HEK293 (cell line): Measurements from ENCODE around the gene PPP6R3.

Experiments
- GLI4 ChIP-seq: fragments of 450-650 bp; formaldehyde crosslinking; IDR thresholded peaks from 2 replicates; pipeline ENCODE4 v1.5.1; 2016; ENCODE audit warnings: missing biosample characterization, missing genetic modification characterization
- HOXA7 ChIP-seq: sonication (generic); formaldehyde crosslinking; IDR thresholded peaks from 2 replicates; pipeline ENCODE4 v1.8.1; 2022; ENCODE audit warnings: missing genetic modification reagents, borderline replicate concordance
- MEIS1 ChIP-seq: sonication (generic); formaldehyde crosslinking; IDR thresholded peaks from 2 replicates; pipeline ENCODE4 v1.8.1; 2022; ENCODE audit warnings: missing genetic modification reagents, mild to moderate bottlenecking, borderline replicate concordance
- MZF1 ChIP-seq: fragments of 450-650 bp; formaldehyde crosslinking; IDR thresholded peaks from 2 replicates; pipeline ENCODE4 v1.5.1; 2017; ENCODE audit warnings: missing biosample characterization, missing genetic modification characterization, borderline replicate concordance
- OSR2 ChIP-seq: fragments of 450-650 bp; formaldehyde crosslinking; IDR thresholded peaks from 2 replicates; pipeline ENCODE4 v1.5.1; 2016; ENCODE audit warnings: missing biosample characterization, missing genetic modification characterization
- SETDB1 ChIP-seq: IDR thresholded peaks from one replicate; pipeline ENCODE4 v1.6.1; 2017; ENCODE audit warnings: mild to moderate bottlenecking, low read length, moderate library complexity, mixed read lengths; ENCODE audit not compliant: insufficient read length
- YY1 ChIP-seq: fragments of 450-650 bp; formaldehyde crosslinking; IDR thresholded peaks from 2 replicates; pipeline ENCODE4 v1.5.1; 2018; ENCODE audit warnings: missing biosample characterization, missing genetic modification characterization
- YY2 ChIP-seq: fragments of 450-650 bp; formaldehyde crosslinking; IDR thresholded peaks from 2 replicates; pipeline ENCODE4 v1.5.1; 2016; ENCODE audit warnings: missing biosample characterization, missing genetic modification characterization
- ZBTB1 ChIP-seq: fragments of 450-650 bp; formaldehyde crosslinking; IDR thresholded peaks from 2 replicates; pipeline ENCODE4 v1.5.1; 2016; ENCODE audit warnings: missing biosample characterization, missing genetic modification characterization
- ZBTB17 ChIP-seq: fragments of 450-650 bp; formaldehyde crosslinking; IDR thresholded peaks from 2 replicates; pipeline ENCODE4 v1.5.1; 2016; ENCODE audit warnings: missing biosample characterization, missing genetic modification characterization
- ZNF10 ChIP-seq: fragments of 450-650 bp; formaldehyde crosslinking; IDR thresholded peaks from 2 replicates; pipeline ENCODE4 v1.5.1; 2017; ENCODE audit warnings: missing biosample characterization, missing genetic modification characterization
- ZNF202 ChIP-seq: fragments of 450-650 bp; formaldehyde crosslinking; IDR thresholded peaks from 2 replicates; pipeline ENCODE4 v1.5.1; 2016; ENCODE audit warnings: missing biosample characterization, missing genetic modification characterization, borderline replicate concordance
- ZNF23 ChIP-seq: fragments of 450-650 bp; formaldehyde crosslinking; IDR thresholded peaks from 2 replicates; pipeline ENCODE4 v1.5.1; 2016; ENCODE audit warnings: missing biosample characterization, missing genetic modification characterization, borderline replicate concordance
- ZNF335 ChIP-seq: fragments of 450-650 bp; formaldehyde crosslinking; conservative IDR thresholded peaks from 2 replicates; pipeline ENCODE4 v1.5.1; 2016; ENCODE audit warnings: missing biosample characterization, missing genetic modification characterization
- ZNF366 ChIP-seq: fragments of 450-650 bp; formaldehyde crosslinking; conservative IDR thresholded peaks from 2 replicates; pipeline ENCODE4 v1.5.1; 2016; ENCODE audit warnings: missing biosample characterization, missing genetic modification characterization
- ZNF416 ChIP-seq: fragments of 450-650 bp; formaldehyde crosslinking; IDR thresholded peaks from 2 replicates; pipeline ENCODE4 v1.5.1; 2016; ENCODE audit warnings: missing biosample characterization, missing genetic modification characterization
- ZNF433 ChIP-seq: fragments of 450-650 bp; formaldehyde crosslinking; IDR thresholded peaks from 2 replicates; pipeline ENCODE4 v1.5.1; 2016; ENCODE audit warnings: missing biosample characterization, missing genetic modification characterization, low read depth
- ZNF48 ChIP-seq: fragments of 450-650 bp; formaldehyde crosslinking; IDR thresholded peaks from 2 replicates; pipeline ENCODE4 v1.5.1; 2016; ENCODE audit warnings: missing biosample characterization, missing genetic modification characterization
- ZNF548 ChIP-seq: fragments of 450-650 bp; formaldehyde crosslinking; IDR thresholded peaks from 2 replicates; pipeline ENCODE4 v1.5.1; 2016; ENCODE audit warnings: missing biosample characterization, missing genetic modification characterization
- ZNF561 ChIP-seq: fragments of 450-650 bp; IDR thresholded peaks from 2 replicates; pipeline ENCODE4 v1.5.1; 2018; ENCODE audit warnings: missing biosample characterization, missing genetic modification characterization, borderline replicate concordance
- ZNF621 ChIP-seq: fragments of 450-650 bp; formaldehyde crosslinking; IDR thresholded peaks from 2 replicates; pipeline ENCODE4 v1.5.1; 2017; ENCODE audit warnings: missing biosample characterization, missing genetic modification characterization
- ZNF660 ChIP-seq: fragments of 450-650 bp; IDR thresholded peaks from 2 replicates; pipeline ENCODE4 v1.5.1; 2018; ENCODE audit warnings: missing biosample characterization, mild to moderate bottlenecking, missing genetic modification characterization
- ZNF776 ChIP-seq: fragments of 450-650 bp; formaldehyde crosslinking; IDR thresholded peaks from 2 replicates; pipeline ENCODE4 v1.5.0; 2017; ENCODE audit warnings: missing biosample characterization, missing genetic modification characterization, borderline replicate concordance
- TF ChIP-seq, protein P1 (sequence below): fragments of 450-650 bp; formaldehyde crosslinking; IDR thresholded peaks from 2 replicates; pipeline ENCODE4 v1.5.1; 2016; ENCODE audit warnings: missing biosample characterization, missing genetic modification characterization
- TF ChIP-seq, protein P2 (sequence below): fragments of 450-650 bp; formaldehyde crosslinking; IDR thresholded peaks from 2 replicates; pipeline ENCODE4 v1.5.1; 2016; ENCODE audit warnings: missing biosample characterization, missing genetic modification characterization
- TF ChIP-seq, protein P3 (sequence below): fragments of 450-650 bp; formaldehyde crosslinking; IDR thresholded peaks from 2 replicates; pipeline ENCODE4 v1.5.1; 2016; ENCODE audit warnings: missing biosample characterization, missing genetic modification characterization
- TF ChIP-seq, protein P4 (sequence below): fragments of 450-650 bp; formaldehyde crosslinking; IDR thresholded peaks from 2 replicates; pipeline ENCODE4 v1.5.1; 2016; ENCODE audit warnings: missing biosample characterization, missing genetic modification characterization
- TF ChIP-seq, protein P5 (sequence below): fragments of 450-650 bp; formaldehyde crosslinking; IDR thresholded peaks from 2 replicates; pipeline ENCODE4 v1.5.1; 2016; ENCODE audit warnings: missing biosample characterization, missing genetic modification characterization
- TF ChIP-seq, protein P6 (sequence below): fragments of 450-650 bp; formaldehyde crosslinking; IDR thresholded peaks from 2 replicates; pipeline ENCODE4 v1.5.1; 2017; ENCODE audit warnings: missing biosample characterization, missing genetic modification characterization

The PPP6R3 gene

DNA sequence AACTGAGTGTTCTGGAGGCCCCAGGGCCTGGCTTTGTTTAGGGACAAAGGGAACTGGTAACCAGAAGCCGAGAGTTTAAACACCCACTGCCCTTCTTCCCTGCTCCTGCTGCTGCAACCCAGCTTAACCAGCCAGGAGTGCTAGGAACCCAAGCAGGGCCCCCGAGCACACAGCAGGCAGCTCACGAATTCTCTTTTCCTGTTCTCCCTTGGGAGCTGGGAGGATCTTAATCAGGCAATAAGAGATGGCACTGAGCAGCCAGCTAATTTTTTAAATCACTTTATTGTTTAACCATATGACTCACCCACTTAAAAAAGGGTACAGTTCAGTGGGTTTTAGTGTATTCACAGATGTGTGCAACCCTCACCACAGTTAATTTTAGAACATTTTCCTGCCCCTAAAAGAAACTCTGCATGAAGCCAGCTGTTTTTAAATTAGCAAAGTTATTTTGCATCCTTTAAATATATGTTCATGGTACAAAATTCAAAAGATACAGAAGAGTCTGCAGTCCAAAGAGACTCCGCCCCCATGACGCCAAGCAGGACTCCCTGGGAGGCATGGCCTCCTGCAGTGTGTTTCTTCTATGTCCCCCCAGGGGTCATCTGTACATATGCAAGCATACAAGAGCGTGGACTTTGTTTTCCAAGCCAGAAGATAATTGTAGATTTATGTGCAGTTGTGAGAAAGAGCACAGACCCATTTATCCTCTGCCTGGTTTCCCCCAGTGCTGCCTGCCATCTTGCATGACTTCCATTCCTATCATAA, 18.9 kb upstream of the PPP6R3 start (continued):
- TF ChIP-seq, protein P1, sequence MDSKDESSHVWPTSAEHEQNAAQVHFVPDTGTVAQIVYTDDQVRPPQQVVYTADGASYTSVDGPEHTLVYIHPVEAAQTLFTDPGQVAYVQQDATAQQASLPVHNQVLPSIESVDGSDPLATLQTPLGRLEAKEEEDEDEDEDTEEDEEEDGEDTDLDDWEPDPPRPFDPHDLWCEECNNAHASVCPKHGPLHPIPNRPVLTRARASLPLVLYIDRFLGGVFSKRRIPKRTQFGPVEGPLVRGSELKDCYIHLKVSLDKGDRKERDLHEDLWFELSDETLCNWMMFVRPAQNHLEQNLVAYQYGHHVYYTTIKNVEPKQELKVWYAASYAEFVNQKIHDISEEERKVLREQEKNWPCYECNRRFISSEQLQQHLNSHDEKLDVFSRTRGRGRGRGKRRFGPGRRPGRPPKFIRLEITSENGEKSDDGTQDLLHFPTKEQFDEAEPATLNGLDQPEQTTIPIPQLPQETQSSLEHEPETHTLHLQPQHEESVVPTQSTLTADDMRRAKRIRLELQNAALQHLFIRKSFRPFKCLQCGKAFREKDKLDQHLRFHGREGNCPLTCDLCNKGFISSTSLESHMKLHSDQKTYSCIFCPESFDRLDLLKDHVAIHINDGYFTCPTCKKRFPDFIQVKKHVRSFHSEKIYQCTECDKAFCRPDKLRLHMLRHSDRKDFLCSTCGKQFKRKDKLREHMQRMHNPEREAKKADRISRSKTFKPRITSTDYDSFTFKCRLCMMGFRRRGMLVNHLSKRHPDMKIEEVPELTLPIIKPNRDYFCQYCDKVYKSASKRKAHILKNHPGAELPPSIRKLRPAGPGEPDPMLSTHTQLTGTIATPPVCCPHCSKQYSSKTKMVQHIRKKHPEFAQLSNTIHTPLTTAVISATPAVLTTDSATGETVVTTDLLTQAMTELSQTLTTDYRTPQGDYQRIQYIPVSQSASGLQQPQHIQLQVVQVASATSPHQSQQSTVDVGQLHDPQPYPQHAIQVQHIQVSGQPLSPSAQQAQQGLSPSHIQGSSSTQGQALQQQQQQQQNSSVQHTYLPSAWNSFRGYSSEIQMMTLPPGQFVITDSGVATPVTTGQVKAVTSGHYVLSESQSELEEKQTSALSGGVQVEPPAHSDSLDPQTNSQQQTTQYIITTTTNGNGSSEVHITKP: no peak
- TF ChIP-seq ZNF621 (tag by site-specific recombination) (no peak), MEIS1 (CRISPR knock-in tag) (no peak), ZNF660 (no peak), ZBTB1 (0 out of 2 replicates have a peak, but pooled peaks have one; percentile 16), ZBTB17 (tag by site-specific recombination) (0 out of 2 replicates have a peak, but pooled peaks have one; percentile 26), ZNF561 (tag by site-specific recombination) (no peak), GLI4 (no peak), SETDB1 (no peak), HOXA7 (no peak), ZNF48 (tag by site-specific recombination) (no peak), ZNF366 (peak; percentile 66), ZNF23 (tag by site-specific recombination) (no peak), ZNF202 (tag by site-specific recombination) (no peak), ZNF776 (tag by site-specific recombination) (no peak), YY2 (no peak), OSR2 (tag by site-specific recombination) (peak; percentile 93), MZF1 (tag by site-specific recombination) (no peak), ZNF433 (tag by site-specific recombination) (no peak), ZNF10 (tag by site-specific recombination) (peak; percentile 54; the same call in 1 of the 2 replicates), YY1 (no peak), ZNF335 (tag by site-specific recombination) (0 out of 2 replicates have a peak, but pooled peaks have one; percentile 34), ZNF548 (no peak), ZNF416 (tag by site-specific recombination) (no peak)
- TF ChIP-seq, protein P2, sequence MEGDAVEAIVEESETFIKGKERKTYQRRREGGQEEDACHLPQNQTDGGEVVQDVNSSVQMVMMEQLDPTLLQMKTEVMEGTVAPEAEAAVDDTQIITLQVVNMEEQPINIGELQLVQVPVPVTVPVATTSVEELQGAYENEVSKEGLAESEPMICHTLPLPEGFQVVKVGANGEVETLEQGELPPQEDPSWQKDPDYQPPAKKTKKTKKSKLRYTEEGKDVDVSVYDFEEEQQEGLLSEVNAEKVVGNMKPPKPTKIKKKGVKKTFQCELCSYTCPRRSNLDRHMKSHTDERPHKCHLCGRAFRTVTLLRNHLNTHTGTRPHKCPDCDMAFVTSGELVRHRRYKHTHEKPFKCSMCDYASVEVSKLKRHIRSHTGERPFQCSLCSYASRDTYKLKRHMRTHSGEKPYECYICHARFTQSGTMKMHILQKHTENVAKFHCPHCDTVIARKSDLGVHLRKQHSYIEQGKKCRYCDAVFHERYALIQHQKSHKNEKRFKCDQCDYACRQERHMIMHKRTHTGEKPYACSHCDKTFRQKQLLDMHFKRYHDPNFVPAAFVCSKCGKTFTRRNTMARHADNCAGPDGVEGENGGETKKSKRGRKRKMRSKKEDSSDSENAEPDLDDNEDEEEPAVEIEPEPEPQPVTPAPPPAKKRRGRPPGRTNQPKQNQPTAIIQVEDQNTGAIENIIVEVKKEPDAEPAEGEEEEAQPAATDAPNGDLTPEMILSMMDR (tag by site-specific recombination): no peak
- TF ChIP-seq, protein P3, sequence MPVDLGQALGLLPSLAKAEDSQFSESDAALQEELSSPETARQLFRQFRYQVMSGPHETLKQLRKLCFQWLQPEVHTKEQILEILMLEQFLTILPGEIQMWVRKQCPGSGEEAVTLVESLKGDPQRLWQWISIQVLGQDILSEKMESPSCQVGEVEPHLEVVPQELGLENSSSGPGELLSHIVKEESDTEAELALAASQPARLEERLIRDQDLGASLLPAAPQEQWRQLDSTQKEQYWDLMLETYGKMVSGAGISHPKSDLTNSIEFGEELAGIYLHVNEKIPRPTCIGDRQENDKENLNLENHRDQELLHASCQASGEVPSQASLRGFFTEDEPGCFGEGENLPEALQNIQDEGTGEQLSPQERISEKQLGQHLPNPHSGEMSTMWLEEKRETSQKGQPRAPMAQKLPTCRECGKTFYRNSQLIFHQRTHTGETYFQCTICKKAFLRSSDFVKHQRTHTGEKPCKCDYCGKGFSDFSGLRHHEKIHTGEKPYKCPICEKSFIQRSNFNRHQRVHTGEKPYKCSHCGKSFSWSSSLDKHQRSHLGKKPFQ: peak; percentile 50; the same call in 1 of the 2 replicates
- TF ChIP-seq, protein P4, sequence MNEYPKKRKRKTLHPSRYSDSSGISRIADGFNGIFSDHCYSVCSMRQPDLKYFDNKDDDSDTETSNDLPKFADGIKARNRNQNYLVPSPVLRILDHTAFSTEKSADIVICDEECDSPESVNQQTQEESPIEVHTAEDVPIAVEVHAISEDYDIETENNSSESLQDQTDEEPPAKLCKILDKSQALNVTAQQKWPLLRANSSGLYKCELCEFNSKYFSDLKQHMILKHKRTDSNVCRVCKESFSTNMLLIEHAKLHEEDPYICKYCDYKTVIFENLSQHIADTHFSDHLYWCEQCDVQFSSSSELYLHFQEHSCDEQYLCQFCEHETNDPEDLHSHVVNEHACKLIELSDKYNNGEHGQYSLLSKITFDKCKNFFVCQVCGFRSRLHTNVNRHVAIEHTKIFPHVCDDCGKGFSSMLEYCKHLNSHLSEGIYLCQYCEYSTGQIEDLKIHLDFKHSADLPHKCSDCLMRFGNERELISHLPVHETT: peak; percentile 51; the same call in 1 of the 2 replicates
- TF ChIP-seq, protein P5, sequence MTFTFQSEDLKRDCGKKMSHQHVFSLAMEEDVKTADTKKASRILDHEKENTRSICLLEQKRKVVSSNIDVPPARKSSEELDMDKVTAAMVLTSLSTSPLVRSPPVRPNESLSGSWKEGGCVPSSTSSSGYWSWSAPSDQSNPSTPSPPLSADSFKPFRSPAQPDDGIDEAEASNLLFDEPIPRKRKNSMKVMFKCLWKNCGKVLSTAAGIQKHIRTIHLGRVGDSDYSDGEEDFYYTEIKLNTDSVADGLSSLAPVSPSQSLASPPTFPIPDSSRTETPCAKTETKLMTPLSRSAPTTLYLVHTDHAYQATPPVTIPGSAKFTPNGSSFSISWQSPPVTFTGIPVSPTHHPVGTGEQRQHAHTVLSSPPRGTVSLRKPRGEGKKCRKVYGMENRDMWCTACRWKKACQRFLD (tag by site-specific recombination): no peak
- TF ChIP-seq, protein P6, sequence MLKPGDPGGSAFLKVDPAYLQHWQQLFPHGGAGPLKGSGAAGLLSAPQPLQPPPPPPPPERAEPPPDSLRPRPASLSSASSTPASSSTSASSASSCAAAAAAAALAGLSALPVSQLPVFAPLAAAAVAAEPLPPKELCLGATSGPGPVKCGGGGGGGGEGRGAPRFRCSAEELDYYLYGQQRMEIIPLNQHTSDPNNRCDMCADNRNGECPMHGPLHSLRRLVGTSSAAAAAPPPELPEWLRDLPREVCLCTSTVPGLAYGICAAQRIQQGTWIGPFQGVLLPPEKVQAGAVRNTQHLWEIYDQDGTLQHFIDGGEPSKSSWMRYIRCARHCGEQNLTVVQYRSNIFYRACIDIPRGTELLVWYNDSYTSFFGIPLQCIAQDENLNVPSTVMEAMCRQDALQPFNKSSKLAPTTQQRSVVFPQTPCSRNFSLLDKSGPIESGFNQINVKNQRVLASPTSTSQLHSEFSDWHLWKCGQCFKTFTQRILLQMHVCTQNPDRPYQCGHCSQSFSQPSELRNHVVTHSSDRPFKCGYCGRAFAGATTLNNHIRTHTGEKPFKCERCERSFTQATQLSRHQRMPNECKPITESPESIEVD (tag by site-specific recombination): peak; percentile 97
